ENCODE data around the gene SMPD4. TPM values are rescaled to one million over a fixed set of nuclear protein-coding genes. Genes with fewer than 3 reads are reported as not detected.
A peak's percentile ranks its signal among the peaks of the same experiment; 100 is the strongest.
"Not testable (repeated sequence)": the region's sequence is repeated elsewhere in the genome, so short reads cannot be mapped to it uniquely, and the experiment has no call there.

SMPD4 gene
- total and polyA plus RNA-seq, 2 donors (not counting 1 experiment from before 2014, with no cell fraction given) = 63.8 to 80.6 TPM

GRCh38 chr2:130135692-130136541, 45.5 kb downstream of the SMPD4 start:
- H3K9ac ChIP-seq (ENCODE audit: low read length) = no peak overlapping the region
- intact Hi-C loops (cut with micrococcal nuclease) = no loop called here
- H3K27ac ChIP-seq (ENCODE audit: low read length in 2 of 2) = no peak overlapping the region
- DNase-seq (peak; percentile 1), ATAC-seq (ENCODE audit: low read depth) (no peak)
- Mint-ChIP-seq H3K4me3 (no peak overlapping the region), H3K4me1 (no peaks in the 10 kb centered on the region), H3K27me3 (no peaks in the 10 kb centered on the region), H3K27ac (no peak overlapping the region), H3K9me3 (ENCODE audit: insufficient read depth) (no peaks in the 10 kb centered on the region)
- no peaks in the 10 kb centered on the region for H3K79me2 ChIP-seq (ENCODE audit: control insufficient read depth, insufficient read depth, low read length)
- H2AFZ ChIP-seq (ENCODE audit: insufficient read depth, low read depth, low read length, poor library complexity, severe bottlenecking) = no peak overlapping the region
- H3K9me3 ChIP-seq (ENCODE audit: control extremely low read depth in 1 of 3, control insufficient read depth in 2 of 3, insufficient read depth in 1 of 3, low read length in 2 of 3) = no peaks in the 10 kb centered on the region
- ChIA-PET POLR2A (no interaction called here), CTCF (no interaction called here)
- H4K20me1 ChIP-seq (ENCODE audit: control insufficient read depth, insufficient read depth, low read length, poor library complexity, severe bottlenecking) = no peaks in the 10 kb centered on the region
- TF ChIP-seq EZH2 (IDR thresholded peaks at IDR 0.05; ENCODE audit: borderline replicate concordance, insufficient read depth, low read depth, low read length, poor library complexity, severe bottlenecking) (no peak), CTCF (IDR thresholded peaks at IDR 0.05) (no peak)
- H3K36me3 ChIP-seq (replicated peaks in 1 of 2; ENCODE audit: control extremely low read depth in 1 of 2, control insufficient read depth in 1 of 2, extremely low read depth in 1 of 2, insufficient read depth in 2 of 2, low read length in 1 of 2) = no peaks in the 10 kb centered on the region
- no peaks in the 10 kb centered on the region for H3K27me3 ChIP-seq (replicated peaks in 1 of 4; ENCODE audit: control extremely low read depth in 1 of 4, control insufficient read depth in 3 of 4, insufficient read depth in 4 of 4, low read length in 3 of 4)
- H3K4me1 ChIP-seq (ENCODE audit: control insufficient read depth in 2 of 2, insufficient read depth in 2 of 2, low read length in 2 of 2) = no peaks in the 10 kb centered on the region
- H3K4me3 ChIP-seq (ENCODE audit: control extremely low read depth in 1 of 5, extremely low read depth in 1 of 5, insufficient read depth in 1 of 5, low read depth in 2 of 5, low read length in 4 of 5) = no peak overlapping the region
- no peak overlapping the region for H3K4me2 ChIP-seq (replicated peaks; ENCODE audit: low read depth, low read length, poor library complexity, severe bottlenecking)
- WGBS (ENCODE audit: insufficient coverage) = 89% methylated on average over 14 of the region's 15 CpGs

GRCh38 chr2:130129120-130129829, 52.1 kb downstream of the SMPD4 start, which contains the start of gene POTEF:
Gene POTEF (minus strand): TSS chr2:130129222. CDS start chr2:130120515, 8,707 bp downstream.
- H3K9me3 Mint-ChIP-seq (ENCODE audit: insufficient read depth); intact Hi-C loops (cut with micrococcal nuclease); H3K4me2 ChIP-seq (replicated peaks; ENCODE audit: low read depth, low read length, poor library complexity, severe bottlenecking); ATAC-seq (ENCODE audit: low read depth); POLR2A ChIA-PET; H3K4me3 ChIP-seq (ENCODE audit: control extremely low read depth in 1 of 5, extremely low read depth in 1 of 5, insufficient read depth in 1 of 5, low read depth in 2 of 5, low read length in 4 of 5); H3K4me1 Mint-ChIP-seq; H2AFZ ChIP-seq (ENCODE audit: insufficient read depth, low read depth, low read length, poor library complexity, severe bottlenecking); CTCF ChIA-PET; DNase-seq; H4K20me1 ChIP-seq (ENCODE audit: control insufficient read depth, insufficient read depth, low read length, poor library complexity, severe bottlenecking); H3K27ac ChIP-seq (ENCODE audit: low read length in 2 of 2); H3K27ac Mint-ChIP-seq; H3K27me3 ChIP-seq (replicated peaks in 1 of 4; ENCODE audit: control extremely low read depth in 1 of 4, control insufficient read depth in 3 of 4, insufficient read depth in 4 of 4, low read length in 3 of 4); H3K36me3 ChIP-seq (replicated peaks in 1 of 2; ENCODE audit: control extremely low read depth in 1 of 2, control insufficient read depth in 1 of 2, extremely low read depth in 1 of 2, insufficient read depth in 2 of 2, low read length in 1 of 2); H3K27me3 Mint-ChIP-seq; H3K4me1 ChIP-seq (ENCODE audit: control insufficient read depth in 2 of 2, insufficient read depth in 2 of 2, low read length in 2 of 2); H3K9me3 ChIP-seq (ENCODE audit: control extremely low read depth in 1 of 3, control insufficient read depth in 2 of 3, insufficient read depth in 1 of 3, low read length in 2 of 3); H3K79me2 ChIP-seq (ENCODE audit: control insufficient read depth, insufficient read depth, low read length); H3K4me3 Mint-ChIP-seq; H3K9ac ChIP-seq (ENCODE audit: low read length): not testable (repeated sequence)
- WGBS (ENCODE audit: insufficient coverage) = 84% methylated on average over 3 of the region's 29 CpGs

GRCh38 chr2:130128464-130128863, 52.9 kb downstream of the SMPD4 start:
- POLR2A ChIA-PET; H3K27ac ChIP-seq (ENCODE audit: low read length in 2 of 2); H2AFZ ChIP-seq (ENCODE audit: insufficient read depth, low read depth, low read length, poor library complexity, severe bottlenecking); CTCF ChIA-PET; H3K36me3 ChIP-seq (replicated peaks in 1 of 2; ENCODE audit: control extremely low read depth in 1 of 2, control insufficient read depth in 1 of 2, extremely low read depth in 1 of 2, insufficient read depth in 2 of 2, low read length in 1 of 2); H3K27me3 Mint-ChIP-seq; H3K4me2 ChIP-seq (replicated peaks; ENCODE audit: low read depth, low read length, poor library complexity, severe bottlenecking); DNase-seq; H3K9me3 ChIP-seq (ENCODE audit: control extremely low read depth in 1 of 3, control insufficient read depth in 2 of 3, insufficient read depth in 1 of 3, low read length in 2 of 3); H3K4me3 ChIP-seq (ENCODE audit: control extremely low read depth in 1 of 5, extremely low read depth in 1 of 5, insufficient read depth in 1 of 5, low read depth in 2 of 5, low read length in 4 of 5); H3K27ac Mint-ChIP-seq; H3K27me3 ChIP-seq (replicated peaks in 1 of 4; ENCODE audit: control extremely low read depth in 1 of 4, control insufficient read depth in 3 of 4, insufficient read depth in 4 of 4, low read length in 3 of 4); H3K79me2 ChIP-seq (ENCODE audit: control insufficient read depth, insufficient read depth, low read length); H4K20me1 ChIP-seq (ENCODE audit: control insufficient read depth, insufficient read depth, low read length, poor library complexity, severe bottlenecking); intact Hi-C loops (cut with micrococcal nuclease); H3K4me3 Mint-ChIP-seq; ATAC-seq (ENCODE audit: low read depth); H3K4me1 ChIP-seq (ENCODE audit: control insufficient read depth in 2 of 2, insufficient read depth in 2 of 2, low read length in 2 of 2); H3K9me3 Mint-ChIP-seq (ENCODE audit: insufficient read depth); H3K4me1 Mint-ChIP-seq; H3K9ac ChIP-seq (ENCODE audit: low read length): not testable (repeated sequence)
- 89% methylated on average over 9 of the region's 14 CpGs for WGBS (ENCODE audit: insufficient coverage)
